Measurements from ENCODE around the gene SUSD1. TPM values are rescaled to one million over a fixed set of nuclear protein-coding genes. Genes with fewer than 3 reads are reported as not detected.
A peak's percentile ranks its signal among the peaks of the same experiment; 100 is the strongest.

Gene SUSD1
- total RNA-seq, 1 experiment from 2014 or later = 7.9 TPM

DNA sequence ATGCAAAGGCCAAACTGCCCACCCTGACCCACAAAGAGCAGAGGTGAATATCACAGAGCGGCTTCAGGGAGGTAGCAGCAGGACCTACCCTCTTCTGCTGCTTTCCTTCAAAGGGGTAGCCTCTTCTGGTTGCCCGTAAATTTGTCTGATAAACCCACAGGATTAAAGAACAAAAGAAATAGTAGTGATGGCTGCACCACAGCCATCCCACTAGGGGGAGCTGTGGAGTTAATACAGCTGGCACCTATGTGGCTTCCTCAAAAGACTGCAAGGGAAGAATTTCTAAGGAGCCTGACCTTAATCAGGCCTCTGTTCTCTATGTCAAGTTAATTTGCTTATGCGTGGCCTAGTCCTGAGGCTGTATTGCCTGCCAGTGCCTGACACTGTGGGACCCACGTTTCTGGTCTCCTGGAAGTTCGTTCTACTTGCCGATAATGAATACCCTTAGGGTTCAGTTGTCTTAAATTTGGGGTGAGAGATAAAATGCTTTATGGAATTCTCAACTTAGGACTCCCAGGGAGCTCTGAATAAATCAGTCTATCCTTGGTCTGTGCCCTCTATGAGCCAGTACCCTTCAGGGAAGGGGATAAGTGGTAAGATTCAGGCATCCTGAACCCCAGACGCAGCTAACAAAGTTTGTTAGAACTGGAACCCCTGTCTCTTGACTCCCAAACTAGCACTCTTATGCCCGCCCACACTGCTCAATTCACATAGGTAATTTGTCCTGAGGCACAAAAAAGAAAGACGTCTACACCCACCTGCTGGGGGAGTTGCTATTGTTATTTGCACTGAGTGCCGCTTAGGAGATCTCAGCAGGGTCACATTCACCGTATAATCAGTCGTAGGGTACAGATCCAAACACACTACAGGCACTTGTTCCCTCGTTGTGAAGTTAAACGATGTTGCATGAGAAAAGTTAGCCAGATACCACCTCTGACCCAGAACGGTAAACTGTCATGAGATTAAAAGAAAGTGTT lies 77.1 kb downstream of the SUSD1 start:
- Histone ChIP-seq H4K20me1 (ENCODE audit: insufficient read depth) (no peaks in the 10 kb centered on the region), H3K36me3 (ENCODE audit: control insufficient read depth in 1 of 2, insufficient read depth in 2 of 2, low read length in 2 of 2) (no peaks in the 10 kb centered on the region), H3K4me2 (ENCODE audit: low read length) (no peak overlapping the region; the same call in 1 of the 2 replicates), H2AFZ (ENCODE audit: low read depth, low read length, poor library complexity, severe bottlenecking) (no peak overlapping the region), H3K79me2 (ENCODE audit: insufficient read depth, low read length) (no peaks in the 10 kb centered on the region), H3K4me3 (replicated peaks in 1 of 2; ENCODE audit: low read depth in 1 of 2, low read length in 2 of 2) (no peak overlapping the region), H3K4me1 (ENCODE audit: control insufficient read depth in 1 of 2, insufficient read depth in 2 of 2, low read length in 2 of 2) (peaks cover 0 to 7% of the 10 kb centered on the region in 2 experiments; a peak in 3 of 4 replicates), H3K27me3 (ENCODE audit: insufficient read depth, low read length) (no peaks in the 10 kb centered on the region), H3K9me3 (ENCODE audit: control insufficient read depth in 1 of 2, insufficient read depth in 1 of 2, low read depth in 1 of 2, low read length in 2 of 2) (no peaks in the 10 kb centered on the region), H3K9ac (ENCODE audit: low read length) (no peak overlapping the region), H3K27ac (ENCODE audit: low read depth, low read length) (no peak overlapping the region), H3K9me2 (ENCODE audit: insufficient read depth) (no peaks in the 10 kb centered on the region)
- BruUV-seq (replicated peaks) = no TSS peak
- intact Hi-C loops (cut with micrococcal nuclease) = loop anchor here (5.0 to 10.0 kb wide), 2 partner anchors 264 to 797 kb away; partner anchors contain the start of gene SLC46A2
- RAD21 ChIA-PET (ENCODE audit: low non-redundant PET in 1 of 2, low total read pairs in 2 of 2, uncharacterized antibody in 2 of 2, unreplicated experiment in 2 of 2) = interaction anchor here (0.7 to 1.0 kb wide), 3 partner anchors 15 to 1443 kb away, joined by 3 to 5 read pairs (median 4); no protein-coding TSS in a partner anchor
- POLR2A ChIA-PET = no interaction called here
- CTCF ChIA-PET = interaction anchor here (0.6 to 1.9 kb wide), 13 partner anchors 8 to 805 kb away, joined by 3 to 17 read pairs (median 5); partner anchors contain the start of gene HSDL2
- DNase-seq (ENCODE audit: low read depth, low spot score) = peak; percentile 62
- peak; percentile 94 for ATAC-seq
- TF ChIP-seq RAD21 (IDR thresholded peaks at IDR 0.05; ENCODE audit: low read depth) (peak; percentile 89), TCF7L2 (IDR thresholded peaks at IDR 0.05; ENCODE audit: borderline replicate concordance, extremely low read depth, insufficient read depth, insufficient read length) (peak; percentile 15), JUND (IDR thresholded peaks at IDR 0.05) (no peak), YY1 (IDR thresholded peaks at IDR 0.05; ENCODE audit: extremely low read depth, insufficient replicate concordance, low read depth, low read length) (peak; percentile 53), EZH2phosphoT487 (IDR thresholded peaks at IDR 0.05; ENCODE audit: borderline replicate concordance) (no peak)
- TF ChIP-seq, protein P1, sequence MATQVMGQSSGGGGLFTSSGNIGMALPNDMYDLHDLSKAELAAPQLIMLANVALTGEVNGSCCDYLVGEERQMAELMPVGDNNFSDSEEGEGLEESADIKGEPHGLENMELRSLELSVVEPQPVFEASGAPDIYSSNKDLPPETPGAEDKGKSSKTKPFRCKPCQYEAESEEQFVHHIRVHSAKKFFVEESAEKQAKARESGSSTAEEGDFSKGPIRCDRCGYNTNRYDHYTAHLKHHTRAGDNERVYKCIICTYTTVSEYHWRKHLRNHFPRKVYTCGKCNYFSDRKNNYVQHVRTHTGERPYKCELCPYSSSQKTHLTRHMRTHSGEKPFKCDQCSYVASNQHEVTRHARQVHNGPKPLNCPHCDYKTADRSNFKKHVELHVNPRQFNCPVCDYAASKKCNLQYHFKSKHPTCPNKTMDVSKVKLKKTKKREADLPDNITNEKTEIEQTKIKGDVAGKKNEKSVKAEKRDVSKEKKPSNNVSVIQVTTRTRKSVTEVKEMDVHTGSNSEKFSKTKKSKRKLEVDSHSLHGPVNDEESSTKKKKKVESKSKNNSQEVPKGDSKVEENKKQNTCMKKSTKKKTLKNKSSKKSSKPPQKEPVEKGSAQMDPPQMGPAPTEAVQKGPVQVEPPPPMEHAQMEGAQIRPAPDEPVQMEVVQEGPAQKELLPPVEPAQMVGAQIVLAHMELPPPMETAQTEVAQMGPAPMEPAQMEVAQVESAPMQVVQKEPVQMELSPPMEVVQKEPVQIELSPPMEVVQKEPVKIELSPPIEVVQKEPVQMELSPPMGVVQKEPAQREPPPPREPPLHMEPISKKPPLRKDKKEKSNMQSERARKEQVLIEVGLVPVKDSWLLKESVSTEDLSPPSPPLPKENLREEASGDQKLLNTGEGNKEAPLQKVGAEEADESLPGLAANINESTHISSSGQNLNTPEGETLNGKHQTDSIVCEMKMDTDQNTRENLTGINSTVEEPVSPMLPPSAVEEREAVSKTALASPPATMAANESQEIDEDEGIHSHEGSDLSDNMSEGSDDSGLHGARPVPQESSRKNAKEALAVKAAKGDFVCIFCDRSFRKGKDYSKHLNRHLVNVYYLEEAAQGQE (IDR thresholded peaks at IDR 0.05; ENCODE audit: low read depth) = no peak
- TF ChIP-seq, protein P2, sequence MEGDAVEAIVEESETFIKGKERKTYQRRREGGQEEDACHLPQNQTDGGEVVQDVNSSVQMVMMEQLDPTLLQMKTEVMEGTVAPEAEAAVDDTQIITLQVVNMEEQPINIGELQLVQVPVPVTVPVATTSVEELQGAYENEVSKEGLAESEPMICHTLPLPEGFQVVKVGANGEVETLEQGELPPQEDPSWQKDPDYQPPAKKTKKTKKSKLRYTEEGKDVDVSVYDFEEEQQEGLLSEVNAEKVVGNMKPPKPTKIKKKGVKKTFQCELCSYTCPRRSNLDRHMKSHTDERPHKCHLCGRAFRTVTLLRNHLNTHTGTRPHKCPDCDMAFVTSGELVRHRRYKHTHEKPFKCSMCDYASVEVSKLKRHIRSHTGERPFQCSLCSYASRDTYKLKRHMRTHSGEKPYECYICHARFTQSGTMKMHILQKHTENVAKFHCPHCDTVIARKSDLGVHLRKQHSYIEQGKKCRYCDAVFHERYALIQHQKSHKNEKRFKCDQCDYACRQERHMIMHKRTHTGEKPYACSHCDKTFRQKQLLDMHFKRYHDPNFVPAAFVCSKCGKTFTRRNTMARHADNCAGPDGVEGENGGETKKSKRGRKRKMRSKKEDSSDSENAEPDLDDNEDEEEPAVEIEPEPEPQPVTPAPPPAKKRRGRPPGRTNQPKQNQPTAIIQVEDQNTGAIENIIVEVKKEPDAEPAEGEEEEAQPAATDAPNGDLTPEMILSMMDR (IDR thresholded peaks at IDR 0.05 in 2 of 3, conservative IDR thresholded peaks at IDR 0.05 in 1 of 3; ENCODE audit: borderline replicate concordance in 1 of 3, insufficient read depth in 1 of 3, low read depth in 2 of 3, low read length in 2 of 3) = peak; percentile 83 to 90 (median 84)

All from HCT116 (cell line).